ENCODE measurements around the gene TCERG1L. TPM values are rescaled to one million over a fixed set of nuclear protein-coding genes. Genes with fewer than 3 reads are reported as not detected.

TCERG1L gene
- total RNA-seq, 1 experiment from 2014 or later, result 0.05 TPM

DNA sequence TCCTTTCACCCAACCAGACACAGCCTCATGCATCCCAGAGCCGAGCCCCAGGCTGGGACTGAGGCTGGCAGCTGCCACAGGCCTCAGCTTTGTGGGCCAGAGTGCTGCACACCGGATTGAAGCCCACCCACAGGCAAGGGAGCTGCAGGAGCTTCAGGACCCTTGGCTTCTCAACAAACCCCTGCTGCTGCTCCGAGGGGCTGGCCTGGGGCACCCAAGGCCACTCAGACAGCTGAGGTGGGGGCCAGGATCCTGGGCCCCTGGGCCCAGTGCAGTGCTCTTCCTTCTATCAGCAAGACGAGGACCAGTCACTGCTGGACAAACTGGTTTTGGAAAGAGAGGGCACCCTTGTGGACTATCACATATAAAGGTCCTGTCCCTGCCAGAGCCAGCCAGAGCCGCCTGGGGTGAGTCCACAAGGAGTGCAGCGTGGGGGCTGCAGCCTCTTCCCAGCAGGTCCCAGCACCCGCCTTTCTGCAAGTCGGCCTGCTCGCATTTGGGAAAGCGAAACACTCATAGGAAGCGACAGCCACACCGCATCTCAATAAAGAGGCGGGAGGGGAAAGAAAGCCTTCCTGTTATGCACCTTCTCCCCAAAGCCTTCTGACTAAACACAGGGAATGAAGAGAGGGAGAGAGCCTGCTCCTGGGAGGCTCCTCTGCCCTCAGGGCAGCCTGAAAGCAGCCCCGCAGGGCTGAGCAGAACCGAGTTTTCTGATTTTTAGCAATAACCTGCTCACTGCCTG is 9.5 kb upstream of the TCERG1L start:
- DNase-seq (ENCODE audit: low read depth, low spot score), result no peak
- in situ Hi-C loops (cut with HindIII; ENCODE audit: low pct_unique_long_range_greater_than_20kb, low sequenced_read_pairs), result no loop called here

GRCh38 chr10:131318814-131319213 is 7.3 kb upstream of the TCERG1L start:
- in situ Hi-C loops (cut with HindIII; ENCODE audit: low pct_unique_long_range_greater_than_20kb, low sequenced_read_pairs), result no loop called here
- DNase-seq (ENCODE audit: low read depth, low spot score), result no peak

GRCh38 chr10:131318291-131318690 is 6.8 kb upstream of the TCERG1L start:
- in situ Hi-C loops (cut with HindIII; ENCODE audit: low pct_unique_long_range_greater_than_20kb, low sequenced_read_pairs), result no loop called here

GRCh38 chr10:131316321-131317075 is 5.0 kb upstream of the TCERG1L start:
- in situ Hi-C loops (cut with HindIII; ENCODE audit: low pct_unique_long_range_greater_than_20kb, low sequenced_read_pairs), result no loop called here
- DNase-seq (ENCODE audit: low read depth, low spot score), result no peak

More at GRCh38 chr10:131318291-131318690, 6.8 kb upstream of the TCERG1L start:
- no peak for DNase-seq (ENCODE audit: low read depth, low spot score)

DNA sequence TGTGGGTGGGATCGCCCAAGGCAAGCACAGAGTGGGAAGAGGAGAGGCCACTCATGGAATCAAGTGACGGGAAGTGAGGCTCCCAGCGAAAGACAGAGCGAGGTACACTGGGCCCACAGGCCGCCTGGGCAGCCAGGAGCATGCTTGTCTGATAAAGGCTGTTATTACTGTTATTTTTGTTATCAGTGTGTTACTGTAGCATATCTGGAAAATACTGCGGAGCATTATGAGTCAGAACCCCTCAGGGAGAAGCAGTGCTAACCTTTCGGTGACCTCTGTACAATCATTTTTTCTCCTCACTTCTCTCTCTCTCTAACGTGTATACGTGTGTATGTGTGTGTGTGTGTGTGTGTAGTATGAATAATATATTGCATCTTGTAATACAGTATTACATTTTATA is 3.8 kb upstream of the TCERG1L start:
- in situ Hi-C loops (cut with HindIII; ENCODE audit: low pct_unique_long_range_greater_than_20kb, low sequenced_read_pairs), result no loop called here
- DNase-seq (ENCODE audit: low read depth, low spot score), result no peak

GRCh38 chr10:131314799-131315198 is 3.3 kb upstream of the TCERG1L start:
- in situ Hi-C loops (cut with HindIII; ENCODE audit: low pct_unique_long_range_greater_than_20kb, low sequenced_read_pairs), result no loop called here
- DNase-seq (ENCODE audit: low read depth, low spot score), result no peak

DNA sequence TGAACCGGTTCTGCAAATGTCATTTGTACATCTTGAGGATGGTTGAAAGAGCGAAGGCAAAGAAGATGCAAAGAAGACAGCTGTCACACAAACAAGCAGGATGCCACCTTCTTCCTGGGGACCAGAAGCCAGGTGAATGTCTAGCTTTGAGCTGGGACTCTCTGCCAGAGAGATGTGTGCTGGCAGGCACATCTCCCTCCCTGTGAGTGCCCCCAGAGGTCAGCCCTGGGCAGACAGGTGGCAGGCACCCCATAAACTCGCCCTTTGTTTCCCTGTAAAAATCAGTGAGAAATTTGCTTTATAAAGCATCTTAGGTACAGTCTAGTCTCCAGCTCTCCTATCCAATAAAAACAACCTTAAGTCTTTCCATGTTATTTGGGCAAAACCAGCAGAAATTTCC is 2.6 kb upstream of the TCERG1L start:
- in situ Hi-C loops (cut with HindIII; ENCODE audit: low pct_unique_long_range_greater_than_20kb, low sequenced_read_pairs), result no loop called here
- DNase-seq (ENCODE audit: low read depth, low spot score), result no peak

DNA sequence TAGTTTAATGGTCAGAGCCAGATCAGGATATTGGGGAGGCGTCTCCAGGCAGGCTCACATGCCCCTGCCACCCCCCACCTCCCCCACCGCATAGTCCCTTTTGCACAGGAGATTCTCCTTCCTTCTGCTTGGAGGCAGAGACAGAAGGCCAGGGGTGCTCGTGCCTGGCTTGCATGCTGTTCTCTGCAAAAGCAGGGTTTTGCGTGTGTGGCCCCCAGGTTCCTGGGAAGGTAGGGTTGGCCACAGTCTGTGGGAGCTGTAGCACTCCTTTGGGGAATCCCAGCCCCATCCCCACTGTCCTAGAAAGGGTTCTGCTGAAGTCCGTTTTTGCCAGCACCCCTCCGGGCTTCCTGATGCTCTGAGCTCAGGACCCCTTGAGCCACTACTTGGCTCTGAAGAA is 1.9 kb upstream of the TCERG1L start:
- no peak for DNase-seq (ENCODE audit: low read depth, low spot score)
- in situ Hi-C loops (cut with HindIII; ENCODE audit: low pct_unique_long_range_greater_than_20kb, low sequenced_read_pairs), result no loop called here

DNA sequence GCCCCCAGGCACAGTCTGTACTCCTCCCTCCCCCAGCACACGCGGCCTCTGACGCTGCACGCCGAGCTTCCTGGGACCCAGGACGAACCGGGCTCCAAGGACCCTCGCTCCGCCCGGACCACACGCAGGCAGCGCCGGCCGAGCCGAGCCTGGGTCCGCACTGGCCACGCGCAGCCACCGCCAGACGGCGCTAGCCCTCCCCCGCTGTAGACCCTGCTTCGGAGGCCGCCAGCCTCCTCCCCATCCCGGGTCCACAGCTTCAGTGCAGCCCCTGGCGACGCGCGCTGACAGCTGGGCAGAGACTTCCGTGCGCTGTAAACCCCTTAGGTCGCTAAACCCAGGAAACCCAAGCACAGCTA is 936 bp upstream of the TCERG1L start:
- DNase-seq (ENCODE audit: low read depth, low spot score), result peak; percentile 21
- in situ Hi-C loops (cut with HindIII; ENCODE audit: low pct_unique_long_range_greater_than_20kb, low sequenced_read_pairs), result no loop called here

- no peak for DNase-seq (ENCODE audit: low read depth, low spot score)
- in situ Hi-C loops (cut with HindIII; ENCODE audit: low pct_unique_long_range_greater_than_20kb, low sequenced_read_pairs), result no loop called here
Measured at GRCh38 chr10:131311402-131311660, 190 bp downstream of the TCERG1L start.

GRCh38 chr10:131310551-131311401 is 745 bp downstream of the TCERG1L start:
- in situ Hi-C loops (cut with HindIII; ENCODE audit: low pct_unique_long_range_greater_than_20kb, low sequenced_read_pairs), result no loop called here
- no peak for DNase-seq (ENCODE audit: low read depth, low spot score)

- no peak for DNase-seq (ENCODE audit: low read depth, low spot score)
- in situ Hi-C loops (cut with HindIII; ENCODE audit: low pct_unique_long_range_greater_than_20kb, low sequenced_read_pairs), result no loop called here
Measured at GRCh38 chr10:131310142-131310541, 1.4 kb downstream of the TCERG1L start.

DNA sequence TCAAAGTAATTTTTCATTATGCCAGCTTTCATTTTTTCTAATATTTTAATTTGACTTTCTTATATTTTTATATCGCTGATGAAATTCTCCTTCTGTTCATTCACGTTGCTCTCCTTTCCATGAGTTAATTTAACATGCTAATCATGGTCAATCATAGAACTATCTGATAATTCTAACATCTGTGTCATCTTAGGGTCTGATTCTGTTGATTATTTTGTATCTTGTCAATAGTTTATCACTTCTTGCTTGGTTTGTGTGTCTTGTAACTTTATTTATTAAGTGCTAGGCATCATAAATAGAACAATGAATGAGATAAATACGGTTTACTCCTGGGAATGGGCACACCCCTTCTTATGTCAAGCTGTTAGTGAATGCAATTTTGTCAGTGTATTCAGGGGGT is 11.0 kb downstream of the TCERG1L start:
- DNase-seq (ENCODE audit: low read depth, low spot score), result no peak
- in situ Hi-C loops (cut with HindIII; ENCODE audit: low pct_unique_long_range_greater_than_20kb, low sequenced_read_pairs), result no loop called here

DNA sequence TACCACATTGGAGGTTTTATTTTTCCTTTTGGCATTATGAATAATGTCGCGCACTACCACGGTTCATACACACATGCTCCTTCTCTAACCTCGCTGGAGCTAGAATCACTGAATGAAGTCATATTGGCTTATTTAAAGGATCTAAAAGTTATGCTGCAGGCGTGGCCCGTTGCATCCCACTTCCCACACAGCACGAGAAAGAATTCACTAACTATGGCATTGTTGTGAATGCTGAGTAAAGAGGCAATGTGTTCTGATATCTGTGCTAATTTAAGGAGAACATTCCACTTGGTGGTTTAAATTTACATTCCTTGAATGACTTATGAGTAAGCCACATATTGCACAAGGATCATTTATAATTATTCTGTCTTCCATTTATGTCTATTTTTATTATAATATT is 20.7 kb downstream of the TCERG1L start:
- no peak for DNase-seq (ENCODE audit: low read depth, low spot score)
- in situ Hi-C loops (cut with HindIII; ENCODE audit: low pct_unique_long_range_greater_than_20kb, low sequenced_read_pairs), result no loop called here

DNA sequence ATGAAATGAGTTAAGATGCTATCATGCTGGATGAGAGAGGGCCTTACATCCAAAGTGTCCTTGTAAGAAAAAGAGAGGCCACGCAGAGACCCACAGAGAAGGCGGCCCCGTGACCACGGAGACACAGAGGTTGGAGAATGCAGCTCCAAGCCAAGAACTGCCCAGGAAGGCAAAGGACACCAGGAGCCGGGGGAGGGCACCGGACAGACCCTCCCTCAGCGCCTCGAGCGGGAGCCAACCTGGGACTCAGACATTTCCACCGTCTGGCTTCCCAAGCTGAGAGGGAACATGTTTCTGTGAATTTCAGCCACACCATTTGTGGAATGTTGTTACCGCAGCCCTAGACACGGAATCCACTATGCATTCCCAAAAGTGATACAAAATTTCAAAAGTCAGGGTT is 22.9 kb downstream of the TCERG1L start:
- in situ Hi-C loops (cut with HindIII; ENCODE audit: low pct_unique_long_range_greater_than_20kb, low sequenced_read_pairs), result no loop called here
- DNase-seq (ENCODE audit: low read depth, low spot score), result no peak

DNA sequence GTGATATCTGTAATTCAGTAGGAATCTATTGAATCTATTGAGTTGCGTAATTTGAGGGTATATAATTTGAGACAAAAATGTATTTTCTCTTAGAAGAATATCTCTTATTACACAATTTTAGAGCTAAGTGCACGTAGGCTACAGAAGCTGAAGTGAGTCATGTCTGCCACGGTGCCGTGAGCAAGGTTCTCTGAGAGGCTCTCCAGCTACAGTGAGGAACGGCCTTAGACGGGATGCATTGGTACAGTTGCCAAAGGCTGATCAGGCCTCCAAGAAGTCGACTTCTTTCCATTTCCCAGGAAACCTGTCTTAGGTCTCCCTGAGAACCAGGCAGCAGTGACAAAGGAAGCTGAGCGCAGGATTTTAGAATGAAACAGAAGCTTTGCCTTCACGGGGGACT is 28.6 kb downstream of the TCERG1L start:
- in situ Hi-C loops (cut with HindIII; ENCODE audit: low pct_unique_long_range_greater_than_20kb, low sequenced_read_pairs), result no loop called here

GRCh38 chr10:131280101-131280500 is 31.4 kb downstream of the TCERG1L start:
- in situ Hi-C loops (cut with HindIII; ENCODE audit: low pct_unique_long_range_greater_than_20kb, low sequenced_read_pairs), result no loop called here
- no peak for DNase-seq (ENCODE audit: low read depth, low spot score)

More for the DNA sequence above, 28.6 kb downstream of the TCERG1L start:
- DNase-seq (ENCODE audit: low read depth, low spot score), result no peak

- in situ Hi-C loops (cut with HindIII; ENCODE audit: low pct_unique_long_range_greater_than_20kb, low sequenced_read_pairs), result no loop called here
- DNase-seq (ENCODE audit: low read depth, low spot score), result no peak
Measured at GRCh38 chr10:131279516-131279915, 32.0 kb downstream of the TCERG1L start.

DNA sequence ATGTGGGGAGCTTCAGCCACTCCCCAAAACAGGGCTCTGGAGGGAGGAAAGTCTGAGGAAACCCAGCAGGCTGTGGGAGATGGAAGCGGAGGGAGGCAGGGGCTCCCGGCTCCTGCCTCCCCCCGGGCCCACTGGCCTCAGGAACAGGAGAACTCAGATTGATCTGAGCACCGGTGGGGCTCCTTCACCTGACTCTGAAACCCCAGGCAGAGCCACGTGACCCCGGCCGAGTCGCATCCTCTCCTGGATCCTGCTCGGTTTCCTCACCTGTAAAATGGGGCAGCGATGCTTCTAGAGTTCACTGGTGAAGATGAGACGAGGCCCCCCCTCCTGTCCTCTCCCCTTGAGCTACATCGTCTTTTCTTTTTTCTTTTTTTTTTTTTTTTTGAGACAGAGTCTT is 33.6 kb downstream of the TCERG1L start:
- DNase-seq (ENCODE audit: low read depth, low spot score), result no peak
- in situ Hi-C loops (cut with HindIII; ENCODE audit: low pct_unique_long_range_greater_than_20kb, low sequenced_read_pairs), result no loop called here
